ENCODE data around the gene MSH2.
"Not testable (repeated sequence)": the region's sequence is repeated elsewhere in the genome, so short reads cannot be mapped to it uniquely, and the experiment has no call there.

The MSH2 gene

DNA sequence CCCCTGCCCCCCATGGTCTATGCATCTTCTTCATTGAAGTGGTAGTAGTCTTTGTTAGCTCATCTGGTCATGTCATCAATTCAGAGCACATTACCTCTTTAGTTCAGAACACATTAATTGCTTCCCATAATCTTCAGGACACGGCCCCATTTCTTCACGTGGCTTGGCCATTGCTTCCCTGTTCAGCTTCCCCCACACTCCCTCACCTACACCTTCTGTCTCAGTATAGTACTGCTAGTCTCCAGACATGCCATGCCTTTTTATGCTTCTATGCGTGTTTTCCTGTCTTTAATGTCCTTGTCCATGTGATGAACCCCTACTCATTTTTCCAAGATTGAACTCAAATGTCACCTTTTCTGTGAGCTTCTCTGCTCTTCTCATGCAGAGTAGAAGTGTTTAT, 35.1 kb downstream of the MSH2 start:
- TF ChIP-seq, protein P1, sequence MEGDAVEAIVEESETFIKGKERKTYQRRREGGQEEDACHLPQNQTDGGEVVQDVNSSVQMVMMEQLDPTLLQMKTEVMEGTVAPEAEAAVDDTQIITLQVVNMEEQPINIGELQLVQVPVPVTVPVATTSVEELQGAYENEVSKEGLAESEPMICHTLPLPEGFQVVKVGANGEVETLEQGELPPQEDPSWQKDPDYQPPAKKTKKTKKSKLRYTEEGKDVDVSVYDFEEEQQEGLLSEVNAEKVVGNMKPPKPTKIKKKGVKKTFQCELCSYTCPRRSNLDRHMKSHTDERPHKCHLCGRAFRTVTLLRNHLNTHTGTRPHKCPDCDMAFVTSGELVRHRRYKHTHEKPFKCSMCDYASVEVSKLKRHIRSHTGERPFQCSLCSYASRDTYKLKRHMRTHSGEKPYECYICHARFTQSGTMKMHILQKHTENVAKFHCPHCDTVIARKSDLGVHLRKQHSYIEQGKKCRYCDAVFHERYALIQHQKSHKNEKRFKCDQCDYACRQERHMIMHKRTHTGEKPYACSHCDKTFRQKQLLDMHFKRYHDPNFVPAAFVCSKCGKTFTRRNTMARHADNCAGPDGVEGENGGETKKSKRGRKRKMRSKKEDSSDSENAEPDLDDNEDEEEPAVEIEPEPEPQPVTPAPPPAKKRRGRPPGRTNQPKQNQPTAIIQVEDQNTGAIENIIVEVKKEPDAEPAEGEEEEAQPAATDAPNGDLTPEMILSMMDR (IDR thresholded peaks at IDR 0.05; ENCODE audit: extremely low read depth, missing control alignments): no peak
- no peak for DNase-seq (ENCODE audit: low spot score)

DNA sequence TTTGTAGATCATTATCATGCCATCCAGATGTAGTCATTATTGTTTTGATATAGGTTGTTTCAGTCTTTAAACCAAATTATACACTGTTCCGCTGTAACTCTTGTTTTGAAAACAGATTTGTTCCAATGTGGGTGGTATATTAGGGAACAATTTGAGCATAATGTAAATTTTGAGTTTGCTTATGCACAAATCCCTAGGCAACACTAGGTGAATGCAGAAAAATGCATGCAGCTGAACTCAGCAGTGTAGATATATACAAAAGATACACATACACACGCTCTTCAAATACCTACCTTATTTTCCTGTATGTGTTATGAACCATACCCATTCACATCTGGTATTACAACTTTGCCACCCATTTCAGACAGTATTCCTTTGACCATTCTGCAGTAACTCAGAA, 35.8 kb downstream of the MSH2 start:
- no peak for DNase-seq (ENCODE audit: low spot score)
- TF ChIP-seq, protein P1 (IDR thresholded peaks at IDR 0.05; ENCODE audit: extremely low read depth, missing control alignments): no peak

DNA sequence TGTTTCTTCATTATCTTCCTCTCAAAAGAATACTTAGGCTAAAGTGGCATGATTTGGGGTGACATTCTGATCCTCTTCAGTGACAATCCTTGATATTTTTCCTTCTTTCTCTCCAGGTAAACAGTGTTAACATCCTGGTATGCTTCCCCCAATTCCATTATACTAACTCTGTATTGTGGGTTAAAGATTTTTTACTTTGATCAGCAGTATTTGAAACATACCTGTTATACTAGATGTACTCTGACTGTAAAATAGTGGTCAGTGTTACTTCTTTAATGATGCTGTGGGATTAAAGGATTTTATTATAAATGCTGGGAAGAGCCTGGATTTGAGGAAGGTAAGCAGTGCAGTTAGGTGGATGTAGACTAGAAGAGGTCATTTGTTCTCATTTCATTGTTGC, 48.8 kb downstream of the MSH2 start:
- TF ChIP-seq, protein P1 (IDR thresholded peaks at IDR 0.05; ENCODE audit: extremely low read depth, missing control alignments): no peak
- DNase-seq (ENCODE audit: low spot score): no peak

DNA sequence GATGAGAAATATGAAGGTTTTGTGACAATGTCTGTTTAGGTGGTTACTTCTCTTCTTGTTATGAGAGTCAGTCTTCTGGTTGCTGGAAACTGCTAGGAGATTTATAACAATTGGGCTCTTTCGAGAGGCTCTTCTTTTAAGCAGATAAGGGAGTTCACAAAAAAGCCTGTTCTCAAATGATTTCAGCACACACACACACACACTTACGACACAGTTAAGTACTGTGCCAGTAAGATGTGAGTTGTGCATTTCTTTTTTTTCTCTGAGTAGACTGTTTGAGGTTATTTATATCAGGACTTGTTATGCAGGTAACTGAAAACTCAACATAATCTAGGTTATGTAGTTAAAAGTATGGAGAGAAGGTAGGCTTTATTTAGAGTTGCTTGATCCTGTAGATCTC, 49.8 kb downstream of the MSH2 start:
- TF ChIP-seq, protein P1 (IDR thresholded peaks at IDR 0.05; ENCODE audit: extremely low read depth, missing control alignments): no peak
- DNase-seq (ENCODE audit: low spot score): no peak

DNA sequence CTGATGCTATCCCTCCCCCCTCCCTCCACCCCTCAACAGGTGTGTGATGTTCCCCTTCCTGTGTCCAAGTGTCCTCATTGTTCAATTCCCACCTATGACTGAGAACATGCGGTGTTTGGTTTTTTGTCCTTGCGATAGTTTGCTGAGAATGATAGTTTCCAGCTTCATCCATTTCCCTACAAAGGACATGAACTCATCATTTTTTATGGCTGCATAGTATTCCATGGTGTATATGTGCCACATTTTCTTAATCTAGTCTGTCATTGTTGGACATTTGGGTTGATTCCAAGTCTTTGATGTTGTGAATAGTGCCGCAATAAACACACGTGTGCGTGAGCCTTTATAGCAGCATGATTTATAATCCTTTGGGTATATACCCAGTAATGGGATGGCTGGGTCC, 51.9 kb downstream of the MSH2 start:
- DNase-seq (ENCODE audit: low spot score): not testable (repeated sequence)

DNA sequence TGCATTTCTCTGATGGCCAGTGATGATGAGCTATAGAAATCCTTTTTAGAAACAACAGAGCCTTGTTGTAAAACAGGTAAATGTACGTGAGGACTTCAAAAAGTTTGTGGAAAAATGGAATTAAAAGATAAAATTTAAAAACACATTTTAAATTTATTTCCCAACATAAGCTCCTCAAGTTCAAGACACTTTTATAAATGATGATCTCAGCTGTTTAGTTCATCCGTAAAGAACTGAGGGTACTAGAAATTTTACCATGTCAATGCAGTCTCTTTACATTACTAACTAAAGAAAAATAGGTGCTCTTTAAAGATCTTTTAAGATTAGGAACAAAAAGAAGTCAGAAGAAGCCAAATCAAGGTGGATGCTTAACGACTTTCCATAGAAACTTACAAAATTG, 52.5 kb downstream of the MSH2 start:
- DNase-seq (ENCODE audit: low spot score): no peak
- TF ChIP-seq, protein P1 (IDR thresholded peaks at IDR 0.05; ENCODE audit: extremely low read depth, missing control alignments): no peak

DNA sequence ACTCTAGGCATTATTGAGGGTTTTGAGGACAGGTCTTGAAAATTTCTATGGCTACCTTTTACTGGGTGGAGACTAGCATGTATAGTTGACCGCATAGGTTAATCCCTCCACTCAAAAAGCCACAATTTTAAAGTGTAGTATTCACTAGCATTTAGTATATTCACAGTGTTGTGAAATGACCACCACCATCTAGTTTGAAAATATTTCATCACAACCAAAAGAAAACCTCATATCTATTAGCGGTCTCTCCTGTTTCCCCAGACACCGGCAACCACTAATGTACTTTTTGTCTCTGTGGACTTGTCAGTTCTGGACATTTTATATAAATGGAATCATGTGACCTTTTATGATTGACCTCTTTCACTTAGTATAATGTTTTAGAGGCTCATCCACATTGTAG, 53.9 kb downstream of the MSH2 start:
- no peak for DNase-seq (ENCODE audit: low spot score)
- TF ChIP-seq, protein P1 (IDR thresholded peaks at IDR 0.05; ENCODE audit: extremely low read depth, missing control alignments): no peak

DNA sequence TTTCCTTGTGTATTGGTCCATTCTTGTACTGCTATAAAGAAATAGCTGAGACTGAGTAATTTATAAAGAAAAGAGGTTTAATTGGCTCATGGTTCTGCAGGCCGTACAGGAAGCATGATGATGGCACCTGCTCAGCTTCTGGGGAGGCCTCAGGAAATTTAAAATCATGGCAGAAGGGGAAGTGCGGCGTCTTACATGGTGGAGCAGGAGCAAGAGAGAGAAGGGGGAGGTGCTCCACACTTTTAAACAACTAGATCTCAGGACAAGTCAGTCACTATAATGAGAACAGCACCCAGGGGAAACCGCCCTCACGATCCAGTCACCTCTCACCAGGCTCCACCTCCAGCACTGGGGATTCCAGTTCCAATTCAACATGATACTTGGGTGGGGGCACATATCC, 54.3 kb downstream of the MSH2 start:
- DNase-seq (ENCODE audit: low spot score): no peak
- TF ChIP-seq, protein P1 (IDR thresholded peaks at IDR 0.05; ENCODE audit: extremely low read depth, missing control alignments): no peak
